Hepatocyte (in vitro differentiated cells): ENCODE measurements around the gene SVOP. TPM values are rescaled to one million over a fixed set of nuclear protein-coding genes. Genes with fewer than 3 reads are reported as not detected.
"Not testable (repeated sequence)": the region's sequence is repeated elsewhere in the genome, so short reads cannot be mapped to it uniquely, and the experiment has no call there.

Source experiments
- DNase-seq: peaks from one replicate; pipeline ENCODE4 v3.0.0-alpha.2; 2016; ENCODE audit warnings: low spot score
- H2AFZ ChIP-seq: fragments of 200-600 bp; sonication (generic); 2 replicates; pipeline ENCODE4 v1.6.0; 2016; ENCODE audit warnings: antibody characterized with exemption, mild to moderate bottlenecking
- H3K27ac ChIP-seq: fragments of 200-600 bp; sonication (generic); 2 replicates; pipeline ENCODE4 v1.5.1; 2016; ENCODE audit warnings: mild to moderate bottlenecking
- H3K27me3 ChIP-seq: fragments of 200-600 bp; sonication (generic); 2 replicates; pipeline ENCODE4 v1.6.1; 2016
- H3K36me3 ChIP-seq: fragments of 200-600 bp; sonication (generic); replicated peaks from 2 replicates; pipeline ENCODE4 v1.5.1; 2016; ENCODE audit warnings: low read depth; ENCODE audit not compliant: insufficient read depth
- H3K4me1 ChIP-seq: fragments of 200-600 bp; sonication (generic); 2 replicates; pipeline ENCODE4 v1.5.1; 2016; ENCODE audit warnings: mild to moderate bottlenecking, moderate library complexity; ENCODE audit not compliant: insufficient read depth
- H3K4me2 ChIP-seq: fragments of 200-600 bp; sonication (generic); 2 replicates; pipeline ENCODE4 v1.6.0; 2016
- H3K4me3 ChIP-seq: fragments of 200-600 bp; sonication (generic); 2 replicates; pipeline ENCODE4 v1.5.1; 2016; ENCODE audit warnings: mild to moderate bottlenecking
- H3K79me2 ChIP-seq: fragments of 200-600 bp; sonication (generic); 2 replicates; pipeline ENCODE4 v1.6.0; 2017; ENCODE audit warnings: mild to moderate bottlenecking
- H3K9me2 ChIP-seq: fragments of 200-600 bp; sonication (generic); replicated peaks from 2 replicates; pipeline ENCODE4 v1.6.0; 2017; ENCODE audit warnings: mild to moderate bottlenecking; ENCODE audit not compliant: insufficient read depth
- H3K9me3 ChIP-seq: fragments of 200-600 bp; sonication (generic); 2 replicates; pipeline ENCODE4 v1.5.1; 2016; ENCODE audit warnings: low read depth, mild to moderate bottlenecking
- H4K20me1 ChIP-seq: fragments of 200-600 bp; sonication (generic); 2 replicates; pipeline ENCODE4 v1.6.0; 2016; ENCODE audit warnings: mild to moderate bottlenecking; ENCODE audit not compliant: insufficient read depth, poor library complexity, severe bottlenecking
- CTCF ChIP-seq: fragments of 200-600 bp; sonication (generic); IDR thresholded peaks from 2 replicates; pipeline ENCODE4 v1.5.1; 2016; ENCODE audit warnings: antibody characterized with exemption, mild to moderate bottlenecking; ENCODE audit not compliant: poor library complexity
- EZH2 ChIP-seq: fragments of 200-600 bp; sonication (generic); IDR thresholded peaks from 2 replicates; pipeline ENCODE4 v1.6.1; 2016; ENCODE audit warnings: antibody characterized with exemption, mild to moderate bottlenecking, borderline replicate concordance
- EZH2phosphoT487 ChIP-seq: fragments of 200-600 bp; sonication (generic); IDR thresholded peaks from one replicate; pipeline ENCODE4 v1.6.1; 2018; ENCODE audit warnings: antibody characterized with exemption, mild to moderate bottlenecking, low read depth, moderate library complexity; ENCODE audit not compliant: unreplicated experiment, severe bottlenecking
- whole genome bisulfite sequencing: methylation state at CpG from one replicate; pipeline ENCODE4 v1.1.6; 2016; ENCODE audit warnings: low lambda C conversion rate; ENCODE audit errors: missing lambda C conversion rate; 5-methylcytosine and 5-hydroxymethylcytosine counted together
- polyA plus RNA-seq: library from polyadenylated mRNA; unstranded; fragments of >200 nt; fragmentation: Nextera tagmentation; extraction: Ambion mirVana; gene quantifications from 2 replicates; pipeline ENCODE4 v1.2.1, GENCODE V29; 2016
- total RNA-seq: library from RNA; depleted of rRNA; stranded (reverse); fragments of >200 nt; gene quantifications from 2 replicates; pipeline ENCODE4 v1.2.3, GENCODE V29; 2014

The SVOP gene
- total and polyA plus RNA-seq, 2 experiments from 2014 or later, result 0.27 to 0.45 TPM

GRCh38 chr12:108875280-108875679 is 145.6 kb downstream of the SVOP start:
- DNase-seq, result no peak
- Histone ChIP-seq H2AFZ (no peak overlapping the region), H3K4me1 (no peaks in the 10 kb centered on the region), H4K20me1 (no peaks in the 10 kb centered on the region), H3K4me3 (no peak overlapping the region), H3K9me3 (no peaks in the 10 kb centered on the region), H3K9me2 (no peaks in the 10 kb centered on the region), H3K36me3 (no peaks in the 10 kb centered on the region), H3K27me3 (no peaks in the 10 kb centered on the region), H3K79me2 (no peaks in the 10 kb centered on the region), H3K27ac (no peak overlapping the region), H3K4me2 (no peak overlapping the region)
- 19% methylated on average over 1 of the region's 1 CpG for WGBS
- TF ChIP-seq EZH2, result no peak
- TF ChIP-seq EZH2phosphoT487, result no peak
- TF ChIP-seq CTCF, result no peak

- H2AFZ ChIP-seq, result no peak overlapping the region
- no peaks in the 10 kb centered on the region for H4K20me1 ChIP-seq
- no peaks in the 10 kb centered on the region for H3K27me3 ChIP-seq
- WGBS, result 91% methylated on average over 4 of the region's 4 CpGs
- H3K4me3 ChIP-seq, result no peak overlapping the region
- H3K9me2 ChIP-seq, result no peaks in the 10 kb centered on the region
- H3K27ac ChIP-seq, result no peak overlapping the region
- H3K4me2 ChIP-seq, result no peak overlapping the region
- no peaks in the 10 kb centered on the region for H3K9me3 ChIP-seq
- H3K79me2 ChIP-seq, result no peaks in the 10 kb centered on the region
- no peaks in the 10 kb centered on the region for H3K36me3 ChIP-seq
- H3K4me1 ChIP-seq, result no peaks in the 10 kb centered on the region
- DNase-seq, result no peak
- no peak for TF ChIP-seq EZH2phosphoT487
- TF ChIP-seq CTCF, result no peak
- no peak for TF ChIP-seq EZH2
Observed at GRCh38 chr12:108868781-108869180, 152.1 kb downstream of the SVOP start.

GRCh38 chr12:108866083-108866482 is 154.8 kb downstream of the SVOP start:
- not testable (repeated sequence) for H3K27me3 ChIP-seq, H3K79me2 ChIP-seq, H3K4me1 ChIP-seq, DNase-seq, H4K20me1 ChIP-seq, H3K27ac ChIP-seq, H2AFZ ChIP-seq, H3K4me2 ChIP-seq, H3K4me3 ChIP-seq, H3K36me3 ChIP-seq, H3K9me3 ChIP-seq, H3K9me2 ChIP-seq
- WGBS, result 93% methylated on average over 10 of the region's 10 CpGs

GRCh38 chr12:108865169-108865568 is 155.7 kb downstream of the SVOP start:
- H4K20me1 ChIP-seq, result no peaks in the 10 kb centered on the region
- no peak overlapping the region for H2AFZ ChIP-seq
- no peaks in the 10 kb centered on the region for H3K36me3 ChIP-seq
- 98% methylated on average over 4 of the region's 4 CpGs for WGBS
- no peak overlapping the region for H3K4me2 ChIP-seq
- no peaks in the 10 kb centered on the region for H3K9me3 ChIP-seq
- H3K4me3 ChIP-seq, result no peak overlapping the region
- DNase-seq, result no peak
- TF ChIP-seq EZH2 (no peak), EZH2phosphoT487 (no peak)
- H3K4me1 ChIP-seq, result no peaks in the 10 kb centered on the region
- no peak overlapping the region for H3K27ac ChIP-seq
- H3K79me2 ChIP-seq, result no peaks in the 10 kb centered on the region
- no peaks in the 10 kb centered on the region for H3K27me3 ChIP-seq
- no peaks in the 10 kb centered on the region for H3K9me2 ChIP-seq
